Esophagus (tissue), 2 donors: Measurements from ENCODE around the gene SPAG16. TPM values are rescaled to one million over a fixed set of nuclear protein-coding genes. Genes with fewer than 3 reads are reported as not detected.

Source experiments
- H3K27ac ChIP-seq, 2 donors: one replicate each; pipeline ENCODE4 v1.5.1; 2013; ENCODE audit warnings: low read depth in 2 of 2, mild to moderate bottlenecking in 2 of 2, inconsistent platforms in 1 of 2, low read length in 1 of 2, moderate library complexity in 1 of 2
- H3K27me3 ChIP-seq, 2 donors: one replicate each; pipeline ENCODE4 v1.6.1; 2013; ENCODE audit warnings: low read length in 2 of 2, control low read depth in 1 of 2, mild to moderate bottlenecking in 1 of 2; ENCODE audit not compliant: insufficient read depth in 2 of 2, control insufficient read depth in 1 of 2
- H3K36me3 ChIP-seq, 2 donors: one replicate each; pipeline ENCODE4 v1.6.1; 2013; ENCODE audit warnings: low read length in 1 of 2; ENCODE audit not compliant: control insufficient read depth in 2 of 2, insufficient read depth in 2 of 2
- H3K4me1 ChIP-seq, 2 donors: one replicate each; pipeline ENCODE4 v1.6.1; 2013; ENCODE audit warnings: low read length in 1 of 2; ENCODE audit not compliant: control insufficient read depth in 2 of 2, insufficient read depth in 2 of 2
- H3K4me3 ChIP-seq, 2 donors: one replicate each; pipeline ENCODE4 v1.5.1; 2013; ENCODE audit warnings: low read length in 2 of 2, mild to moderate bottlenecking in 2 of 2, low read depth in 1 of 2, moderate library complexity in 1 of 2
- H3K9me3 ChIP-seq, 2 donors: one replicate each; pipeline ENCODE4 v1.6.1; 2013; ENCODE audit warnings: mild to moderate bottlenecking in 2 of 2, low read depth in 1 of 2, low read length in 1 of 2, moderate library complexity in 1 of 2; ENCODE audit not compliant: control insufficient read depth in 2 of 2, insufficient read depth in 1 of 2
- WGBS, 2 donors: extraction: QIAGEN DNeasy Blood & Tissue Kit; methylation state at CpG; one replicate each; pipeline ENCODE4 v1.1.7; 2013; 5-methylcytosine and 5-hydroxymethylcytosine counted together
- polyA plus RNA-seq, 2 donors: library from polyadenylated mRNA; stranded (reverse); fragments of 200-250 nt; gene quantifications; one replicate each; pipeline ENCODE4 v1.2.3, GENCODE V29; 2013
- donor health status: healthy with polysubstance abuse.
- donor health status: Bipolar disorder and iron deficiency.

The SPAG16 gene
- polyA plus RNA-seq, 2 donors = 20.4 to 21.2 TPM

- WGBS, 2 donors = 51 to 52% methylated on average over 6 of the region's 6 CpGs
- H3K9me3 ChIP-seq = no peaks in the 10 kb centered on the region
- no peak overlapping the region for H3K4me3 ChIP-seq
- H3K4me1 ChIP-seq = no peaks in the 10 kb centered on the region
- H3K27ac ChIP-seq = no peak overlapping the region
- H3K27me3 ChIP-seq = no peaks in the 10 kb centered on the region
- H3K36me3 ChIP-seq = no peaks in the 10 kb centered on the region
Measured at GRCh38 chr2:213751446-213751845, 467.2 kb downstream of the SPAG16 start.

- Histone ChIP-seq H3K27me3 (no peaks in the 10 kb centered on the region), H3K4me3 (no peak overlapping the region), H3K9me3 (no peaks in the 10 kb centered on the region), H3K4me1 (no peaks in the 10 kb centered on the region), H3K27ac (no peak overlapping the region), H3K36me3 (no peaks in the 10 kb centered on the region)
- 72 to 82% methylated on average over 2 of the region's 2 CpGs for WGBS, 2 donors
Measured at GRCh38 chr2:213752575-213752974, 468.3 kb downstream of the SPAG16 start.

DNA sequence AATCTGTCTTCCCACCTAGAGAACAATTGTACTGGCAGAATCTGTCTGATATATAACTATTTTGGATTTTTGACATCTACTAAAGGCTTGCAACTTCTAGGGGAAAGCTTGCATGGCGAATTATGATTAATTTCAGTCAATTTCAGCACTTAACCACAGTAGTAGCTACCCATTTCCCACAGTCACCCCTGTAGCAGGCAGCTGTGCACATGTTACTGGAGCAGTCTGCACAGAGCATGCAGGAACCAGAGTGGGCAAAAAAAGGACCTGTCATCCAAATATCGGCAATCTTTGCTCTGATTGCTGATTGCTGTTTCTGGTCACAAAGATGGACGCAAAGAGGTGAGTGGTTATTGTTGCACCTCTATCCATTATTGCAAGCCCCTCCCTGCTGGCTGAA, 473.3 kb downstream of the SPAG16 start:
- H3K9me3 ChIP-seq = no peaks in the 10 kb centered on the region
- H3K27me3 ChIP-seq = no peaks in the 10 kb centered on the region
- H3K4me3 ChIP-seq = no peak overlapping the region
- H3K27ac ChIP-seq = no peak overlapping the region
- H3K36me3 ChIP-seq = no peaks in the 10 kb centered on the region
- WGBS, 2 donors = 74 to 79% methylated on average over 3 of the region's 3 CpGs
- H3K4me1 ChIP-seq = no peaks in the 10 kb centered on the region

DNA sequence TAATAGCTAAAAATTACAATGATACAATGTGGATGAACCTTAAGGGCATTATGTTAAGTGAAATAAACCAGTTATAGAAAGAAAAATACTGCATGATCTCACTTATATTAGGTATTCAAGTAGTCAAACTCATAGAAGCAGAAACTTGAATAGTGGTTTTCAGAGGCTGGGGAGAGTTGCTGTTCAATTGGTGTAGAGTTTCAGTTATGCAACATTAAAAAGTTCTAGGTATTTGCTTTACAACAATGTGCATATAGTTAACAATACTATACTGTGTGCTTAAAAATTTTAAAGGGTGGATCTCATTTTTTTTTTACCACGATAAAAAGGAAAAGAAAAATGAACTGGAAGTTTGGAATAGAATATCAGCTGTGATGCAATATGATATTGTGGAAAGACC, 479.1 kb downstream of the SPAG16 start:
- H3K4me1 ChIP-seq = no peaks in the 10 kb centered on the region

GRCh38 chr2:213763963-213764362, 479.7 kb downstream of the SPAG16 start:
- Histone ChIP-seq H3K27me3 (no peaks in the 10 kb centered on the region), H3K27ac (no peak overlapping the region), H3K4me3 (no peak overlapping the region), H3K9me3 (no peaks in the 10 kb centered on the region), H3K36me3 (no peaks in the 10 kb centered on the region), H3K4me1 (no peaks in the 10 kb centered on the region)
- WGBS, 2 donors = 33 to 36% methylated on average over 1 of the region's 1 CpG

More for the DNA sequence above, 479.1 kb downstream of the SPAG16 start:
- H3K36me3 ChIP-seq = no peaks in the 10 kb centered on the region
- 46 to 53% methylated on average over 1 of the region's 1 CpG for WGBS, 2 donors
- no peak overlapping the region for H3K4me3 ChIP-seq
- no peak overlapping the region for H3K27ac ChIP-seq
- H3K27me3 ChIP-seq = no peaks in the 10 kb centered on the region
- no peaks in the 10 kb centered on the region for H3K9me3 ChIP-seq

- Histone ChIP-seq H3K4me3 (no peak overlapping the region), H3K9me3 (no peaks in the 10 kb centered on the region), H3K27me3 (no peaks in the 10 kb centered on the region), H3K27ac (no peak overlapping the region), H3K36me3 (no peaks in the 10 kb centered on the region), H3K4me1 (no peaks in the 10 kb centered on the region)
- WGBS, 2 donors = 88% methylated on average over 10 of the region's 10 CpGs
Measured at GRCh38 chr2:213764849-213765248, 480.6 kb downstream of the SPAG16 start.

DNA sequence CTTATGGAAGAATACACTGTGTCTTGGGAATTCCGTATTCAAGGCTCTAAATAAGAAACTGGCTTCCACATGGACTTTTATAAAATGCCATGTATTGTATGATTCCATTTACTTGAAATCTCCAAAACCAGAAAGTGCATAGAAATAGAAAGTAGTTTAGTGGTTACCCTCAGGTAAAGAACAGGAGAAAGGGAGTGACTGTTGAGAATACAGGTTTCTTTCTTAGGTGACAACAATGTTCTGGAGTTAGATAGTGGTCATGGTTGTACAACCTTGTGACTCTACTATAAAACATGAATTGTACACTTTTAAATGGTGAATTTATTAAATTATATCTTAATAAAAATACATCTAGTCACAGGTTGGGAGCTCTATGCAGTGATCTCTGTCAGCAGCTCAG, 481.8 kb downstream of the SPAG16 start:
- H3K4me1 ChIP-seq = no peaks in the 10 kb centered on the region
- H3K27me3 ChIP-seq = no peaks in the 10 kb centered on the region
- H3K9me3 ChIP-seq = no peaks in the 10 kb centered on the region
- H3K4me3 ChIP-seq = no peak overlapping the region
- no peak overlapping the region for H3K27ac ChIP-seq
- no peaks in the 10 kb centered on the region for H3K36me3 ChIP-seq
- 82 to 98% methylated on average over 1 of the region's 1 CpG for WGBS, 2 donors

DNA sequence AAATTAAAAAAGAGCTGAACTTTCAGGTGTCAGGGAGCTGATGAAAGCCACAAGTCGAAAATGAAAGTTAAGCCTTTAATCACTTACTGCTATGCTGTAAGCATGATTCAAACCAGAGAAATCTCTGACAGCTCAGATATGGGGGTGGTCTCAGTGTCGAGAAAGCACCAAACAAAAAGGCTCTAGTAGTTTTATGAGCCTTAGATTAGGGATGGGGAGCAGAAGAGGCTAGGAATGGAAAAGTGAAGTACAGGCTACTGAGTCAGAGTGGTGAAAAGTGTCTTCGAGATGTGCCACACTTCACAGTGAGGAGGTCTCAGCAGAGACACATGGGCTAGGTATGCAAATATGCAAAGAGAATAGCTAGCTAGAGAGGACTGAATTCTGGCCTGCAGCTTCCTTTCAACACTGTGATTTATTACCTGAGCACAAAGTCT, 482.2 kb downstream of the SPAG16 start:
- Histone ChIP-seq H3K9me3 (no peaks in the 10 kb centered on the region), H3K36me3 (no peaks in the 10 kb centered on the region), H3K27me3 (no peaks in the 10 kb centered on the region), H3K27ac (no peak overlapping the region), H3K4me3 (no peak overlapping the region), H3K4me1 (no peaks in the 10 kb centered on the region)
- 43 to 51% methylated on average over 3 of the region's 3 CpGs for WGBS, 2 donors

GRCh38 chr2:213787869-213788268, 503.6 kb downstream of the SPAG16 start:
- Histone ChIP-seq H3K27me3 (no peaks in the 10 kb centered on the region), H3K9me3 (no peaks in the 10 kb centered on the region), H3K36me3 (no peaks in the 10 kb centered on the region), H3K4me3 (no peak overlapping the region), H3K27ac (no peak overlapping the region), H3K4me1 (no peaks in the 10 kb centered on the region)
- 83 to 92% methylated on average over 2 of the region's 2 CpGs for WGBS, 2 donors

DNA sequence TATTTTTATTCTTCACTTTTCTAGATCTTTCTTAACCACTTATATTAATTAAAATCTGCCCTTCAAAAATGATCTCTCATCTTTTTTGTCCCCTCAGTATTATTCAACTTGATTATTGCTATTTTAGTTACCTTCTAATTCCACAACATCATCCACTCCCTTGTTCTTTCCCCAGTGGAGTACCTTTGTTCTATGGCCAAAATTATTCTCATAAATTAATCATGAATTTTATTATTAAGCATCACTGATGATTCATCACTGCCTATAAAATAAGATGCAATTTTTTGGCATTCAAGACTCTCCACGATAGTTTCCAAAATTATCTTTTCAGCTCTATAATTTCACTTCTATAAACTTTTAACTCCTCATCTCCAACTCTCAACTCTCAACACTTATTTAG, 505.7 kb downstream of the SPAG16 start:
- no peaks in the 10 kb centered on the region for H3K36me3 ChIP-seq

More for the DNA sequence above, 505.7 kb downstream of the SPAG16 start:
- Histone ChIP-seq H3K27ac (no peak overlapping the region), H3K4me1 (no peaks in the 10 kb centered on the region), H3K4me3 (no peak overlapping the region), H3K9me3 (no peaks in the 10 kb centered on the region), H3K27me3 (no peaks in the 10 kb centered on the region)
- 33 to 55% methylated on average over 1 of the region's 1 CpG for WGBS, 2 donors
